HepG2 (cell line): ENCODE data around the gene TMEM239.

Source experiments
- ATF7 ChIP-seq, 2 experiments: fragments of 450-650 bp in 1 of 2; sonication (generic) in 1 of 2; formaldehyde crosslinking in 1 of 2; IDR thresholded peaks; 2 replicates each; pipeline versions ENCODE4 v1.4.0 to v1.6.1; 2016 to 2020; ENCODE audit warnings: antibody characterized with exemption in 1 of 2, mild to moderate bottlenecking in 1 of 2, missing genetic modification reagents in 1 of 2
- ESRRA ChIP-seq: sonication (generic); formaldehyde crosslinking; IDR thresholded peaks from 2 replicates; pipeline ENCODE4 v1.5.1; 2020; ENCODE audit warnings: mild to moderate bottlenecking, low read depth, missing genetic modification reagents
- FOXM1 ChIP-seq: sonication (generic); formaldehyde crosslinking; IDR thresholded peaks from 2 replicates; pipeline ENCODE4 v1.5.0; 2020; ENCODE audit warnings: missing genetic modification reagents
- POLR2A ChIP-seq, 2 experiments: IDR thresholded peaks; 2 replicates each; pipeline ENCODE4 v1.6.1; 2011; ENCODE audit warnings: low read depth in 2 of 2, low read length in 2 of 2, mild to moderate bottlenecking in 1 of 2, moderate library complexity in 1 of 2; ENCODE audit not compliant: insufficient read depth in 1 of 2
- RAD21 ChIP-seq: fragments of 450-650 bp; formaldehyde crosslinking; IDR thresholded peaks from 2 replicates; pipeline ENCODE4 v1.5.0; 2020; ENCODE audit warnings: mild to moderate bottlenecking
- ZFY ChIP-seq: sonication (generic); formaldehyde crosslinking; IDR thresholded peaks from 2 replicates; pipeline ENCODE4 v1.4.0; 2020; ENCODE audit warnings: missing genetic modification reagents
- ZNF101 ChIP-seq: sonication (generic); formaldehyde crosslinking; IDR thresholded peaks from 2 replicates; pipeline ENCODE4 v1.4.0; 2020; ENCODE audit warnings: mild to moderate bottlenecking, low read depth, missing genetic modification reagents, borderline replicate concordance
- ZNF563 ChIP-seq: sonication (generic); formaldehyde crosslinking; IDR thresholded peaks from 2 replicates; pipeline ENCODE4 v1.8.0; 2022; ENCODE audit warnings: mild to moderate bottlenecking, moderate library complexity, missing genetic modification reagents
- TF ChIP-seq, protein P1 (sequence below): sonication (generic); formaldehyde crosslinking; IDR thresholded peaks from 2 replicates; pipeline ENCODE4 v1.5.0; 2020; ENCODE audit warnings: mild to moderate bottlenecking, missing genetic modification reagents, moderate library complexity

DNA sequence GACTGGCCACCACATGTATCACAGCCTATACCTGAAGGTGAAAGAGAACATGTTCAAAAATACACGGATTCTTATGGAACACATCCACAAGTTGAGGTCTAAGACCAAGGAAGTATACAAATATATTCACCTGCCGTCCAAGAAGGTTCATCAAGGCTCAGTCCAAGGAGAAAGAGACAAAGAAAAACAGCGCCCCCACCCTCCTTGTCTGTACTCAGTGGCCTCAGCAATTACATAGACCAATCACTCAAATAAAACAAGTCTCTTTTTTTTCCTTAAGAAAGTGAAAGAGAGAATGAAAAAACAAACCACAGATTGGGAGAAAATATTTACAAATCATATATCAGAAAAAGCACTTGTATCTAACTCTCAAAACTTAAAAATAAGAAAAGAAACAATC is 35.2 kb upstream of the TMEM239 start:
- TF ChIP-seq, protein P1, sequence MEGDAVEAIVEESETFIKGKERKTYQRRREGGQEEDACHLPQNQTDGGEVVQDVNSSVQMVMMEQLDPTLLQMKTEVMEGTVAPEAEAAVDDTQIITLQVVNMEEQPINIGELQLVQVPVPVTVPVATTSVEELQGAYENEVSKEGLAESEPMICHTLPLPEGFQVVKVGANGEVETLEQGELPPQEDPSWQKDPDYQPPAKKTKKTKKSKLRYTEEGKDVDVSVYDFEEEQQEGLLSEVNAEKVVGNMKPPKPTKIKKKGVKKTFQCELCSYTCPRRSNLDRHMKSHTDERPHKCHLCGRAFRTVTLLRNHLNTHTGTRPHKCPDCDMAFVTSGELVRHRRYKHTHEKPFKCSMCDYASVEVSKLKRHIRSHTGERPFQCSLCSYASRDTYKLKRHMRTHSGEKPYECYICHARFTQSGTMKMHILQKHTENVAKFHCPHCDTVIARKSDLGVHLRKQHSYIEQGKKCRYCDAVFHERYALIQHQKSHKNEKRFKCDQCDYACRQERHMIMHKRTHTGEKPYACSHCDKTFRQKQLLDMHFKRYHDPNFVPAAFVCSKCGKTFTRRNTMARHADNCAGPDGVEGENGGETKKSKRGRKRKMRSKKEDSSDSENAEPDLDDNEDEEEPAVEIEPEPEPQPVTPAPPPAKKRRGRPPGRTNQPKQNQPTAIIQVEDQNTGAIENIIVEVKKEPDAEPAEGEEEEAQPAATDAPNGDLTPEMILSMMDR (CRISPR knock-in tag) = no peak
- no peak for TF ChIP-seq ZFY (CRISPR knock-in tag)
- TF ChIP-seq RAD21 (CRISPR knock-in tag) = no peak
- TF ChIP-seq POLR2A (IDR thresholded peaks at IDR 0.05; ENCODE audit: insufficient read depth in 1 of 2, low read depth in 2 of 2, low read length in 2 of 2) = no peak
- TF ChIP-seq FOXM1 (CRISPR knock-in tag) = no peak
- TF ChIP-seq ZNF563 (CRISPR knock-in tag) = no peak
- no peak for TF ChIP-seq ESRRA
- no peak for TF ChIP-seq ZNF101 (CRISPR knock-in tag)
- TF ChIP-seq ATF7 (IDR thresholded peaks at IDR 0.05) = no peak
- no peak for TF ChIP-seq ATF7 (CRISPR knock-in tag; IDR thresholded peaks at IDR 0.05)
